Memory B cell (primary cell): ENCODE results near the gene TSPAN1.
A peak's percentile ranks its signal among the peaks of the same experiment; 100 is the strongest.

Experiments
- ATAC-seq: fragments of 150-1000 bp; cut with Tn5 transposase; 2 replicates; pipeline ENCODE4 v1.10.0; 2021; ENCODE audit warnings: low read depth, mild to moderate bottlenecking, moderate library complexity
- DNase-seq, 2 donors: peaks; one replicate each; pipeline ENCODE4 v3.0.0; 2022; ENCODE audit warnings: low spot score in 2 of 2
- H3K27ac Mint-ChIP-seq: one replicate; pipeline ENCODE4 v1.8.0; 2022; ENCODE audit warnings: mild to moderate bottlenecking, moderate library complexity, mixed read lengths
- H3K27me3 Mint-ChIP-seq: one replicate; pipeline ENCODE4 v1.8.0; 2022; ENCODE audit warnings: mixed read lengths
- H3K36me3 Mint-ChIP-seq: one replicate; pipeline ENCODE4 v1.8.0; 2022; ENCODE audit warnings: mild to moderate bottlenecking, mixed read lengths
- H3K4me1 Mint-ChIP-seq: one replicate; pipeline ENCODE4 v1.8.0; 2022; ENCODE audit warnings: mixed read lengths
- H3K4me3 Mint-ChIP-seq: one replicate; pipeline ENCODE4 v1.8.0; 2022; ENCODE audit warnings: mild to moderate bottlenecking, moderate library complexity, mixed read lengths
- H3K9me3 Mint-ChIP-seq: one replicate; pipeline ENCODE4 v1.8.0; 2022; ENCODE audit warnings: mixed read lengths

TSPAN1 gene, protein sequence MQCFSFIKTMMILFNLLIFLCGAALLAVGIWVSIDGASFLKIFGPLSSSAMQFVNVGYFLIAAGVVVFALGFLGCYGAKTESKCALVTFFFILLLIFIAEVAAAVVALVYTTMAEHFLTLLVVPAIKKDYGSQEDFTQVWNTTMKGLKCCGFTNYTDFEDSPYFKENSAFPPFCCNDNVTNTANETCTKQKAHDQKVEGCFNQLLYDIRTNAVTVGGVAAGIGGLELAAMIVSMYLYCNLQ

GRCh38 chr1:46174448-46175231 lies at the start of gene TSPAN1:
Gene TSPAN1 (plus strand): TSS chr1:46175087. CDS start chr1:46181108, 6,021 bp downstream.
- no peak for DNase-seq
- Mint-ChIP-seq H3K4me1 (peaks cover 19% of the 10 kb centered on the region), H3K4me3 (no peak within 1 kb of the TSS), H3K27me3 (peaks cover 1% of the 10 kb centered on the region), H3K27ac (no peak within 1 kb of the TSS), H3K9me3 (no peaks in the 10 kb centered on the region), H3K36me3 (no peaks in the 10 kb centered on the region)
- no peak for ATAC-seq

- Mint-ChIP-seq H3K4me1 (peaks cover 12% of the 10 kb centered on the region), H3K4me3 (no peak overlapping the region), H3K36me3 (no peaks in the 10 kb centered on the region), H3K9me3 (no peaks in the 10 kb centered on the region), H3K27ac (no peak overlapping the region), H3K27me3 (peaks cover 14% of the 10 kb centered on the region)
- DNase-seq (no peak), ATAC-seq (no peak)
Observed at GRCh38 chr1:46128344-46128743, 46.5 kb upstream of the TSPAN1 start.

DNA sequence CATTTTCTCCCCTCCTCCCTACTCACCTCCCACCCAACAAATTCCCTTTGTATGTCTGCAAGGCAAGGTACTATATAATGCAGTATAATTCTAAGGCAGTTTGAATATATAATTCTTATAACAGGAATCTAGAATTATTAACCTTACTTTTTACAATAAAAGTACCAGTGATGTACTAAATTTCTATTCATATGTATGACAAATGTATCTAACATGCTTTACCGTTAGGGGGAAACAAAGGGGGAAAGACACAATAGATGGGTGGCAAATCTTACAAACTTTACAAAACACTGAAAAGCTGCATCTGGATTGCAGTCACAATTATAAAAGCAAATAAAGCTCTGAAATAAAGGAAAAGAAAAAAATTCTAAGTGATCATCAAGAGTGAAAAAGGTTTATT lies 44.8 kb upstream of the TSPAN1 start:
- DNase-seq (no peak), ATAC-seq (no peak)
- peaks cover 12% of the 10 kb centered on the region for H3K4me1 Mint-ChIP-seq
- H3K27me3 Mint-ChIP-seq, result peaks cover 16% of the 10 kb centered on the region
- no peak overlapping the region for H3K4me3 Mint-ChIP-seq
- H3K36me3 Mint-ChIP-seq, result no peaks in the 10 kb centered on the region
- H3K9me3 Mint-ChIP-seq, result no peaks in the 10 kb centered on the region
- H3K27ac Mint-ChIP-seq, result no peak overlapping the region

- H3K4me1 Mint-ChIP-seq, result peaks cover 12% of the 10 kb centered on the region
- peaks cover 16% of the 10 kb centered on the region for H3K27me3 Mint-ChIP-seq
- no peaks in the 10 kb centered on the region for H3K36me3 Mint-ChIP-seq
- DNase-seq, result no peak
- ATAC-seq, result no peak
- no peaks in the 10 kb centered on the region for H3K9me3 Mint-ChIP-seq
- no peak overlapping the region for H3K4me3 Mint-ChIP-seq
- no peak overlapping the region for H3K27ac Mint-ChIP-seq
Observed at GRCh38 chr1:46130606-46131005, 44.3 kb upstream of the TSPAN1 start.

GRCh38 chr1:46131093-46131492 lies 43.8 kb upstream of the TSPAN1 start:
- no peak overlapping the region for H3K27ac Mint-ChIP-seq
- DNase-seq (no peak), ATAC-seq (no peak)
- H3K4me1 Mint-ChIP-seq, result peaks cover 12% of the 10 kb centered on the region
- no peaks in the 10 kb centered on the region for H3K9me3 Mint-ChIP-seq
- no peak overlapping the region for H3K4me3 Mint-ChIP-seq
- H3K36me3 Mint-ChIP-seq, result no peaks in the 10 kb centered on the region
- H3K27me3 Mint-ChIP-seq, result peaks cover 17% of the 10 kb centered on the region

DNA sequence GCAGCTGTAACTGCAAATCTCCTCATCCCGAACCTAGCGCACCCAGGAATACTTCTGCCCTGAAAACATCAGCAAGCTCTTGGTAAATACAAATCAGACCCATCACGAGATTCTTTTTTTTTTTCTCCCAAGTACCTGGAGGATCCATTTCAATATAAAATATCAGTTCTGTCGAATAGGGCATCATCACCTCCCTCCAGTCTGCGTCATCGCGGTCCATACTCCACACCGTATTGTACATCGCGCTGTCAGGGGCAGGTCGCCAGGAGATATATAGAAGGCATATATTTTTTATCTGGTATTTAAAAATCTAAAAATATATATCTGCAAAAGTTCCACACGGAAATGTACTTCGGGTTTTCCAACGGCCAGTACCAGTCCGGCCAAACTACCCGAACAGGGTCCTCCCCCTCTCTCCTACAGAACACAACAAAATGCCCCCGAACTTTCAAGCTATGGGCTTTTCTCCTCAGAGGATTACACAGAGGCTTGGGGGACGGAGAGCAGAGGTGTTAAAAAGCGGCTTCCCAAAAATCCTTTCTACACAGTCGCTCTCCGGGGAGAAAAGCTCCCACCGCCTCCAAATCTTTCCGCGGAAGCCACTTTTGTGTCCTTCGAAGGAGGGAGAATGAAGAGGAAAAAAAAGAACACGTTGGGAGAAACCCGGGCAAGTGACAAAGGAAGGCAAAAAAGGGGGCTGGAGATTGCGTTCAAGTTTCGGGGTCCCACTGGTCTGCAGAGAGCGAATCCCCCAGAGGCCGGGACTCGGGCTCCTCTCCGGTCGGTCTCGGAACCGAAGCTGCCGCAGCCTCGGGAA lies 43.0 kb upstream of the TSPAN1 start:
- no peaks in the 10 kb centered on the region for H3K36me3 Mint-ChIP-seq
- DNase-seq (no peak), ATAC-seq (peak; percentile 24)
- H3K27me3 Mint-ChIP-seq, result peaks cover 19% of the 10 kb centered on the region
- H3K27ac Mint-ChIP-seq, result peak overlapping the region; percentile 69
- no peaks in the 10 kb centered on the region for H3K9me3 Mint-ChIP-seq
- H3K4me1 Mint-ChIP-seq, result peaks cover 12% of the 10 kb centered on the region
- peak overlapping the region; percentile 93 for H3K4me3 Mint-ChIP-seq

DNA sequence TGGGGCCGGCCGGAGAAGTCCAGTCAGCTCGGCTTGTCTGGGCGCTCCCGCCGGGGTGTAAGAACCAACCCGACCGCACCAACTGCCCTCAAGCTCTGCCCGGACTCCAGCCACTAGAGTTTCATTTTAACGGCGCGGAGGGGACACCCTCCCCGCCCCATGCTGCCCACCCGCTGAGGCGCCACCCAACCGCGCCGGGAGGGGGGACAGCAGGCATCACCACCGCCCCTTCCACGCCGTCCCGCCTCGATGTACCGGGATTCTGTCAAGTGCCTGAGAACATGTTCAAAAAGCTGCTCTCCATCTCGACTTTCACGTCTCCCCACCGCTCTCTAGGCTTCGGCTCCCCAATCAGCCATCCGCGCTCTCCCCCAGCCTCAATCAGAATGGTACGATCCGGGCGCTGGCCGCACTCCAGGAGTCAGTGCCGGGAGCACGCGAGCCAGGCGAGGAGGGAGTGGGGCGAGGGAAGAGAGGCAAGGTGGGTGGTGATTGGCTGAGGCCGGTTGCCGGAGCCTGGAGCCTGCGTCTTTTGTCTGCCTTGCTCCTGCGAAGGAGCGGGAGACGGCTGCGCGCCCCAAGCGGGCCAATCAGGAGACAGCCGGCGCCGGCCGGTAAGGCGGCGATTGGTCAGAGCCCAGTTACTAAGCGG lies 42.2 kb upstream of the TSPAN1 start, which contains the start of gene PIK3R3:
Gene PIK3R3 (minus strand): TSS at position 101 of the 652 bp plus-strand sequence. CDS start 677 bp downstream, outside the sequence.
- Mint-ChIP-seq H3K4me3 (peak within 1 kb of the TSS; percentile 93), H3K9me3 (no peaks in the 10 kb centered on the region)

GRCh38 chr1:46133181-46133658 lies 41.7 kb upstream of the TSPAN1 start:
- Mint-ChIP-seq H3K27me3 (peaks cover 16% of the 10 kb centered on the region), H3K4me3 (peak overlapping the region; percentile 93), H3K4me1 (peaks cover 12% of the 10 kb centered on the region), H3K9me3 (no peaks in the 10 kb centered on the region), H3K36me3 (no peaks in the 10 kb centered on the region), H3K27ac (peak overlapping the region; percentile 69)
- ATAC-seq (peak; percentile 44), DNase-seq (peak; percentile 4 to 41)

More for the DNA sequence above, 42.2 kb upstream of the TSPAN1 start, which contains the start of gene PIK3R3:
- peaks cover 19% of the 10 kb centered on the region for H3K27me3 Mint-ChIP-seq
- ATAC-seq (peak; percentile 85), DNase-seq (peak; percentile 56 to 75)
- no peaks in the 10 kb centered on the region for H3K36me3 Mint-ChIP-seq
- H3K27ac Mint-ChIP-seq, result peak within 1 kb of the TSS; percentile 69
- peaks cover 12% of the 10 kb centered on the region for H3K4me1 Mint-ChIP-seq

DNA sequence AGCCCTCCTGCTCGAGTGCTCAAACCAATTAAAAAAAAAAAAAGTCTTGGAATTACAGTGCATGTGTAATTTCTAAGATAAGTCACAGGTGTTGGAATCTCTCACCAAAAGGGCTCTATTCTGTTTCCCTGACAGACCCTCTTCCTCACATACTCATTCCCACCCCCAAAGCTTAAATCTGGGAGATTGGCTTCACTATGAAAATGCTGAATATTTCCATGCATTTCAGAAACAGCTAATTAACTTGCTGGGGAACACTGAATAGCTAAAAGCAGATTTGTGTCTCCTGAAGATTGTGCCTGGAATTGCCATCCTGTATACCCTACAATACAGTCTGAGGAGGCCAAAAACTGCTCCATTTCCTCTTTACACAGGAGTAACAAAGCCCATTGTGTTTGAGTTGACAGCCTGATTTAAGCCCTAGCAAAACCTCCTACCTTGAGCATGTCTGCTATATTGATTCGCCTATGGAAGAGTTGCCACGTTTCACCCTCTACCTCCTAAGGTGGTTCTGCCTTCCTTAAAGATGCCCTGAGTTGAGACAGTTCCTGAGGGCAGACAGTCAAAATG lies 41.0 kb upstream of the TSPAN1 start:
- Mint-ChIP-seq H3K4me1 (peaks cover 12% of the 10 kb centered on the region), H3K9me3 (no peaks in the 10 kb centered on the region), H3K27ac (no peak overlapping the region), H3K36me3 (no peaks in the 10 kb centered on the region), H3K27me3 (peaks cover 15% of the 10 kb centered on the region), H3K4me3 (peak overlapping the region; percentile 93)
- no peak for ATAC-seq
- DNase-seq, result no peak

DNA sequence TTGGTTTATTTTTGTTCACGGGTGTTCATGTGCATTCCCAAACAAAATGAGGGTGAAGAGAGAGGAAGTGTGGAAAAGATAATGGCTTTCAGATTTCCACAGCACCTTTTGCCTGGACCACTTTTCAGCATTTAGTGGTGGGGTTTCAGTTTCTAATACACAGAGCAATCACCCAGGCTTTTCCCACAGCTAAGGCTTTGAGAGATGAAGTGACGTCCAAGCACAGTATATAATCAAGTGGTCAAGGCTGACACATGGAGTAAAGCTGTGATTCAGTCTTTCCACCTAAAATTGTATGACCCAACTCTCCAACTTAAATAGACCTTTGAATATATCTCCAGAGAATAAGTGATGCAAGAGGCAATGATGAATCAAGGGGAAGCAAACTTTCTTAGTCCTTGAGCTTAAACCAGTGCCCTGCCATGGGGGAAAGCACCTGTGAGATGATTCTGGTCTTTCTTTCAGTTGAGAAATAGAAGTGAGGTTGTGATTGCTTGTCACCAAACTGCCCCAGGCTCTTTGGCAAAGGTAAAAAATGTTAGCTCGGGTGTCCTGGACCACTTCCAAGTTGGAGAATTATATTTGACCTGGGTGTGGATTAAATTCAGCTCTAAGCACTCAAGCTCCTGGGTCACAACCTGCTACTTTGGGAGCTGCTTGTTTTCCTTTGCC lies 40.1 kb upstream of the TSPAN1 start:
- H3K27me3 Mint-ChIP-seq, result peaks cover 15% of the 10 kb centered on the region
- H3K27ac Mint-ChIP-seq, result no peak overlapping the region

GRCh38 chr1:46136711-46137110 lies 38.2 kb upstream of the TSPAN1 start:
- DNase-seq, result no peak
- peaks cover 12% of the 10 kb centered on the region for H3K27me3 Mint-ChIP-seq
- H3K27ac Mint-ChIP-seq, result no peak overlapping the region

More for the DNA sequence above, 40.1 kb upstream of the TSPAN1 start:
- Mint-ChIP-seq H3K4me1 (peaks cover 14% of the 10 kb centered on the region), H3K4me3 (no peak overlapping the region), H3K36me3 (no peaks in the 10 kb centered on the region), H3K9me3 (no peaks in the 10 kb centered on the region)
- ATAC-seq, result no peak
- no peak for DNase-seq

GRCh38 chr1:46137916-46138315 lies 37.0 kb upstream of the TSPAN1 start:
- Mint-ChIP-seq H3K4me3 (no peak overlapping the region), H3K27me3 (peaks cover 11% of the 10 kb centered on the region), H3K27ac (no peak overlapping the region), H3K4me1 (peaks cover 3% of the 10 kb centered on the region), H3K36me3 (no peaks in the 10 kb centered on the region), H3K9me3 (no peaks in the 10 kb centered on the region)
- ATAC-seq (no peak), DNase-seq (no peak)

More at GRCh38 chr1:46136711-46137110, 38.2 kb upstream of the TSPAN1 start:
- ATAC-seq, result no peak
- H3K36me3 Mint-ChIP-seq, result no peaks in the 10 kb centered on the region
- peaks cover 11% of the 10 kb centered on the region for H3K4me1 Mint-ChIP-seq
- no peaks in the 10 kb centered on the region for H3K9me3 Mint-ChIP-seq
- no peak overlapping the region for H3K4me3 Mint-ChIP-seq

DNA sequence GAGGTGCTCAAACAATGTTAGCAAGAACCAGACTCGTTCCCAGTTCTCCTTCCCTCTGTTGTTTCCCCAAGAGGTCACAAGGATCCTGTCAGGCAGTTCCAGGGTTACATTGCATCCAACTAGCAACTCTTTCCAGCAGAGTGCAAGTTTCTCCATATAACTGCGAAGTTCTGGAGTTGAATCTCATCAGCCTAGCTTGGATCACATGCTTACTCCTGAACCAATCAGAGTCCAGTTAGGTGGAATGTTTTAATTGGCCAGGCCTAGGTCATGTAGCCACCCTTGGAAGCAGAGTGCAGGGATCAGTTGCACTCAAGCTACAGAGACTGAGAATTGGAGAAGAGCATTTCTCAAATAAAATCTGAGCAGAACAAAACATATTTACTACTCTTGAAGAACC lies 26.6 kb upstream of the TSPAN1 start:
- no peak overlapping the region for H3K27ac Mint-ChIP-seq
- H3K27me3 Mint-ChIP-seq, result peaks cover 2% of the 10 kb centered on the region
- no peak for DNase-seq
- H3K36me3 Mint-ChIP-seq, result no peaks in the 10 kb centered on the region
- ATAC-seq, result no peak
- no peak overlapping the region for H3K4me3 Mint-ChIP-seq
- H3K4me1 Mint-ChIP-seq, result no peaks in the 10 kb centered on the region
- no peaks in the 10 kb centered on the region for H3K9me3 Mint-ChIP-seq
